Fibroblast of skin of abdomen (primary cell): ENCODE measurements around the gene PCSK5.
"Not testable (repeated sequence)": the region's sequence is repeated elsewhere in the genome, so short reads cannot be mapped to it uniquely, and the experiment has no call there.

Source experiments
- DNase-seq: peaks from one replicate; pipeline ENCODE4 v3.0.0-alpha.2; 2013

Gene PCSK5

DNA sequence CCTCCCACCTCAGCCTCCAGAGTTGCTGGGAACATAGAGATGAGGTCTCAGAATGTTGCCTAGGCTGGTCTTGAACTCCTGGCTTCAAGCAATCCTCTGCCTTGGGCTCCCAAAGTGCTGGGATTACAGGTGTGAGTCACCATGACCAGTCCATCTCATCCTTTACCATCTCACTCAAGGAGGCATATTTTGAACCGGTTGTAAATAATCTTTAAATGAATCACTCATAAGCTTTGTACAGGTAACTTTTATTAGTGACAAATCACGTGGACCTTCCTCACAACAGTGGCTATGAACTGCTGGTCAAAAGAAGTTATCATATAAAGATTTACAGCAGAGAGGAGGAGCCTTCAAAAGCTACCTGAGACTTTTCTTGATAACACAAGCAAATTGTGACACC, 433.0 kb downstream of the PCSK5 start:
- no peak for DNase-seq

DNA sequence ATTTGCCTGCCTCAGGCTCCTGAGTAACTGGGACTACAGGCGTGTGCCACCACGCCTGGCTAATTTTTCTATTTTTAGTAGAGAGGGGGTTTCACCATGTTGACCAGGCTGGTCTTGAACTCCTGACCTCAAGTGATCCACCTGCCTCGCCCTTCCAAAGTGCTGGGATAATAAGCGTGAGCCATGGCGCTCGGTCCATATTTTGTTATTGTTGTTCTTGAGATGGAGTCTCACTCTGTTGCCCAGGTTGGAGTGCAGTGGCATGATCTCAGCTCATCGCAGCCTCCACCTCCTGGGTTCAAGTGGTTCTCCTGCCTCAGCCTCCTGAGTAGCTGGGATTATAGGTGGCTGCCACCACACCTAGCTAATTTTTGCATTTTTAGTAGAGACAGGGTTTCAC, 433.6 kb downstream of the PCSK5 start:
- not testable (repeated sequence) for DNase-seq

DNA sequence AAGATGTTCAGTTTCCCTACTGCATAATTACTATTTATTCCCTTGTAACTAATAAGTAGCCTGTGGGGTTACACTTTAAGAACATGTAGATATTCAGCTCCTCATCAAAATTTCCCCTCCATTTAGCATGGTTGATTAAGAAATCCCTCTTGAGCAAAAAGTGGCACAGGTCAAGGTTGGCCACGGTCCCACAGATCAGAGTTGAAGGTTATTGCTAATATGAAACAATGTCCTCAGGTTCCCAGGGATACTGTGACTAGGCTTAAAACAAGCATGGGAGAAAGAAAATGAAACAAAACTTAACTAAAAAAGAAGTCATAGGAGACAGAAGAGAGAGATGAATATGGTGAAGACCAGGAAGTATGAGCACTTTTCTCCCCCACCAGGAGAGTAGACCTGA, 439.6 kb downstream of the PCSK5 start:
- no peak for DNase-seq

DNA sequence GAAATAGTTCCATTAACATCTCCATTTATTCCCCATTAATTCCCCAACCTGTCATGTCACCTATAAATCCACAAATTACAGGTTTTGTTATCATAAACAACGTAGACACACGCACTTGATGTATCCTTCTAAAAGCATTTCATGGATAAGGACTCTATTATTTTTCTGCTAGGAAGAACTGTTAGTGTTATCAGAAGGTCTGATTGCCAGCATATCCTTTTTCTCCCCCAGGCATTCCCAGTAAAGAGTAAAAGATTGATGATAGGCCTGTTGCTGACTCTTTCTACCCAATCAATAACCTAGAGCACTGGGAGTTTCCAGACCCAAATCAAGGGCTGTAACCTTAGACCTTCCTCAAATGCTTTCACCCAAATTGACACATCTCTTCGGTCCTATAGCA, 442.9 kb downstream of the PCSK5 start:
- no peak for DNase-seq

DNA sequence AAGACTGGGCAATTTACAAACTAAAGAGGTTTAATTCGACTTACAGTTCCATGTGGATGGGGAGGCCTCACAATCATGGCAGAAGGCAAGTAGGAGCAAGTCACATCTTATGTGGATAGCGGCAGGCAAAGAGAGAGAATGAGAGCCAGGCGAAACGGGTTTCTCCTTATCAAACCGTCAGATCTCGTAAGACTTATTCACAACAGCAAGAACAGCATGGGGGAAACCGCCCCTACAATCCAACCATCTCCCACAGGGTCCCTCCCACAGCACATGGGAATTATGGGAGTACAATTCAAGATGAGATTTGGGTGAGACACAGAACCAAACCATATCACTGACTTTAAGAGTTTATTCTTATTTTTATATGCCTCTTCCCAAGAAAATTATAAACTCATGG, 443.5 kb downstream of the PCSK5 start:
- no peak for DNase-seq

DNA sequence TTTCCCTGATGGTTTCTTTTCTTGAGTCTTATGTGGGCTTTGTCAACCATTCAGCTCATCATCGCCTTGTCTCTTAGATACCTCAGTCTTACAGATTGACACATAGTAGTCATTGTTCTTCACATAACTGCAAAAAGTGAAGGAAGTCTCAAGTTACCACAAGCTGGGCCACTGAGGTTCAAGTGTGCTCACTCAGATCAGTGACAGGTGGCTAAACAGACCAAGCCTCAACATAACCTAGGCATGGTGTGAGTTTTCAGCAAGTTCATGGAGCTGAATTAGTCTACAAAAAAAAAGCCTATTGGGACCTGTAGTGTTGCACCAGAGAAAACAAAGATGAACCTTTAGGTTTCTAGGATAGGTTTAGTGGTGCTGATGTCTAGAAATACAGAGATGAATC, 445.6 kb downstream of the PCSK5 start:
- no peak for DNase-seq

DNA sequence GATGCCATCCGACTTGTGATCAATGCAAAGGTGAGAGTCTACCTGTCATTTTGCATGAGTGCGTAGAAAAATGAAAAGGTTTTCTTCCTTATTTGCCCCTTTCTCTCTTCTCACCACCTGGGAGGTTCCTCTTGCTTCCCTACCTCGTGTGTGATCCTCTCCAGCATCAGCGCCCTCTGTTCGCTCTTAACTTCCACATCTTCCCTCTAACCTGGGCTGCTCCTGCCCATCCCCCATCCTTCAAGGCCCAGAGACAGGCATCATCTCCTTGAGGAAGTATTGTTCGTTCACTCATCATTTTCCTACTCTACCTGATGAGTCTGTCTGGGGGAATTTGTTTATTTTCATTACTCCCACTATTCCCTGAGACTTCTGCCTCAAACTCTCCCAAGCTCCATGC, 447.9 kb downstream of the PCSK5 start:
- DNase-seq: no peak

DNA sequence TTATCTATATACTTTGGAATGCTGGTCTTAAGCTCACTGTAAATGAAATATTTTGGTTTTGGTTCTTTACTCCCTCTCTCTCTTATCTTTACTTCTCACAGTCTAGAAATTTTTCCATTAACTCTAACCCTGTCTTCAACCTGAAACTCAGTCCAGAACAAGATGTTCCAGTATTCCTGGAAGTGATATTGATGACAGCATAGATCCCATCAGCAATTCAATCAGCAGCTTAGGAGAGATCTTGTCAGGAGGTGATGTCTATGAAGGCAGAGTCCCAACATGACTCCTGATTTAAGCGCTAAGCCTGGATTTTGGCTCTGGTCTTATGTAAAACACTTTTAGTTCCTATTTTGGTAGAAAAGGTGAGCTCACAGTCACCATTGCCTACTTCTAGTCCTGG, 451.1 kb downstream of the PCSK5 start:
- DNase-seq: no peak

DNA sequence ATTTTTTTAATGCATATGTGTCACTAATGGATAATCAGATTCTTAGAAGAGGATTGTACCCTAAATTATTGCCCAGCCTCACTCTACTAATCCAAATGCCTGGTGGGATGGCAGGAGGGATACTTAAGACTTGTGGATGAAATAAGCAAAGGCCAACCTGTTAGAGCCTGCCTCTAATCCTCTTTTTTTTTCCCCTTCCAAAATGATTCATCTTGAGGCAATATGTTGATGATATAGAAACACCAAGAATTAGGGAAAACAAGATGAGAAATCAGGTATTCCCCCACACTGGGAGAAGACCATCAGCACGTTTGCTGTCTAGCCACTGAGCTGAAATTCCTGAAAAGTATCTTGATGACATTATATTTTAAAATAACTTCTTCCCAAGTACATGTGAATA, 451.7 kb downstream of the PCSK5 start:
- DNase-seq: no peak

DNA sequence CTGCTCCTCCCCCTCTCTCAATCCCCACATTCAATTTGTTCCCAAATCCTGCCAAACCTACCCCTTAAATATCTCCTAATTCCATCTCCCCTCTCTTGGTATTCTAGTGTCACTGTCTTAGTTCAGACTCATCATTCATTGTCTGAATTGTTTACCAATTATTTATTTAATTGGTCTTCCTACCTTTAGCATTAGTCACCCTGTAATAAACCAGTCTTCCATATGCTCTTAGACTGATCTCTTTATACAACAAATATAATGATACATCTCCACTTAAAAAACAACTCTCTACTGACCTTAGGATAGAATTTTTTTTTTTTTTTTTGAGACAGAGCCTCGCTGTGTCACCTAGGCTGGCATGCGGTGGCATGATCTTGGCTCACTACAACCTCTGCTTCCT, 452.4 kb downstream of the PCSK5 start:
- no peak for DNase-seq

DNA sequence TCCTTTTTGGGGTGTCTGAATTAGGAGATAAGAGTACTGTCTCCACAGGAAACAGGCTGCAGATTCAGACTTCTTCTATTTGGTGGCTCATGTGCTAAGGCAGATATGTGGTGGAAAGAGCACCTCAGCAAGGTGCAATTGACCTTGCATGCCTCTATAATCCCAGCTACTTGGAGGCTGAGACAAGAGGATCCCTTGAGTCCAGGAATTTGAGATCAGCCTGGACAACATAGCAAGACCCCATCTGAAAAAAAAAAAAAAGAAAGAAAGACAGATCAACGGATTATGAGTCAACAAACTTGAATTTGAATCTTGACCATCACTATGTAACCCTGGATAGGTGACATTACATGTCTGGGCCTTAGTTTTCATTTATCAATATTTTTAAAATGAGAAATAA, 459.4 kb downstream of the PCSK5 start:
- DNase-seq: no peak

DNA sequence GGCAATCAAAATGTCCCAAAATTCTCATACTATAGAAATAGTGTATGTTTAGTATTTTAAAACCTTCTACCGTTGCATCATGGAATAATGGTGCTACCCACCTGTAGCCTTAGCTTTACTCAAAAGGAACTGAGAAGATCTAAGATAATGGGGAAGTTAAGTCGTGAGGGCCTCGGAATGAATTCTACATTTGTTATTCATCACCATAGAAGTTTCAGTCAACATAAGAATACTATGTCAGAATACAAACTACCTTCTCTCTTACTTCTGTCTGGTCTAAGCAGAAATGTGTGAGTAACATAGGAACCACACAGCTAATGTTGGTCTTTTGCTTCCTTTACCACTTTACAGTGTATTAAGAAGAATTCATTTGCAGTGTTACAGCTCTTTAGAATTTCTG, 460.5 kb downstream of the PCSK5 start:
- no peak for DNase-seq

DNA sequence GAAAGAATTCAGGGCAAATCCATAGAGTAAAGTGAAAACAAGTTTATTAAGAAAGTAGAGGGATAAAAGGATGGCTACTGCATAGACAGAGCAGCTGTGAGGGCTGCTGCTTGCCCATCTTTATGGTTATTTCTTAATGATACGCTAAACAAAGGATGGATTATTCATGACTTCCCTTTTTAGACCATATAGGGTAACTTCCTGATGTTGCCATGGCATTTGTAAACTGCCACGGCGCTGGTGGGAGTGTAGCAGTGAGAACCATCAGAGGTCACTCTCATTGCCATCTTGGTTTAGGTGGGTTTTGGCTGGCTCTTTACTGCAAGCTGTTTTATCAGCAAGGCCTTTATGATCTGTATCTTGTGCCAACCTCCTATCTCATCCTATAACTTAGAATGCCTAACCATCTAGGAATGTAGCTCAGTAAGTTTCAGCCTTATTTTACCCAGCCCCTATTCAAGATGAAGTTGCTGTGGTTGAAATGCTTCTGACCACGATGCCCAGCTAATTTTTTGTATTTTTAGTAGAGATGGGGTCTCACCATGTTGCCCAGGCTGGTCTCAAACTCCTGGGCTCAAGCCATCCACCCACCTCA, 461.6 kb downstream of the PCSK5 start:
- DNase-seq: no peak

DNA sequence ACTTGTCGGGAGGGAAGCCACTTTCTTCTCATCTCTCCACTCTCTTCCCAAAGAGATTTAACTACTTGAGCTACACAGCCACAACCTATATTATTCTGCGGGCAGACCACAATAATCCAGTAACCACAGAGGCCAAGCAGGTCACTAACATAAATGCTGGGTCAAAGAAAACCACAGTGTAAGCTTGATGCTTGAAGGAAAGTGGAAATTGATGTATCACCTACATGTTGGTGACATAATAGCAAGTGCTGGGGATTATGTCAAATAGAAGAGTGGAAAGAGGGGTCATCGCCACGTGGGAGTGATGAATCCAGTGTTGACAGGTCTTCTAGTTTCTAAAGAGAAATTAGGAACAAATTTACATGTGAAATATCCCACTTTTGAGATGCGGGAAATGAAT, 462.8 kb downstream of the PCSK5 start:
- no peak for DNase-seq

DNA sequence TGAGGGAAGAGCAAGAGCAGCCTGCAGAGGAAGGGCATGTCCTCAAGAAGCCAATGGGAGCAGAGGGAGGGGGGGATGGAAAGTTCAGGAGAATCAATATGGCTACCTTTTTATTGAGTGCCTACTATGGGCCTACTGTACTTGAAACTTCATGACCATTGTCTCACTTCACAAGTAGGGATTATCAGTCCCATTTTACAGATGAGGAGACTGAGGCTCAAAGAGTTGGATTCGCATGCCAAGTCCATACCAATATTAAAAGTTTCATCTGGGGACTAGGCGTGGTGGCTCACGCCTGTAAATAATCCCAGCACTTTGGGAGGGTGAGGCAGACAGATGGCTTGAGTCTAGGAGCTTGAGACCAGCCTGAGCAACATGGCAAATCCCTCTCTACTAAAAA, 463.7 kb downstream of the PCSK5 start:
- no peak for DNase-seq

DNA sequence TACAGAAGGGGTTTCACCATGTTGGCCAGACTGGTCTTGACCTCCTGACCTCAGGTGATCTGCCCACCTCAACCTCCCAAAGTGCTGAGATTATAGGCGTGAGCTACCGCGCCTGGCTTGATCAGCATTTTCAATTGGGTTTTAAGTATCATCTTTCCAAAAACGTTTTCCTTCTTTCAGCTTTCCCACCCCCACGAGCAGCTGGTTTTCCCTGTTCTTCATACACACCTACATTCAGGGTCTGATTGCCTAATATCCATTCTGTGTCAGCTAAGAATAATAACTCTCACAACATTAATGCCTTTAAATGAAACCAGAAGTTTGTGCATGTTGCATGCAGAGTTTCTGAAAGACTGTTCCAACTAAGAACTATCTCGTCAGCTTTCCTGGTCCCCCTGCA, 465.4 kb downstream of the PCSK5 start:
- no peak for DNase-seq

DNA sequence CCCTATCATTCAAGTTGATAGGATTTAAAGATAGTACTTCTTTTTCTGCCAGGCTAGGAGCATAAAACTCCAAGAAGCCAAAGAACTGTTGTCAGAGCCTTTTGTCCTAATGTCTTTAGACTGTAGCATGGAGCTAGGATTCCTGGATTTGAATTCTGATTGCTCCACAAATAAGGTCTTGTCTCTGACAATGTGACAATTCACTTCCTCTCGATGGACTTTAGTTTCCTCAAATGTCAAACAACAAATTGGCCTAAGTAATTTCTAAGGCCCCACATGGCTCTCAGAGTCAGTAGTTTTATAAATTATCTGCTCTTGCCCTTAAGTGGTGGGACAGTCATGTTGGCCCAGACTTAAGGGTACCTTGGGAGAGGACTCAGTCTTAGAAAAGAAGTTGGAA, 467.1 kb downstream of the PCSK5 start:
- no peak for DNase-seq

DNA sequence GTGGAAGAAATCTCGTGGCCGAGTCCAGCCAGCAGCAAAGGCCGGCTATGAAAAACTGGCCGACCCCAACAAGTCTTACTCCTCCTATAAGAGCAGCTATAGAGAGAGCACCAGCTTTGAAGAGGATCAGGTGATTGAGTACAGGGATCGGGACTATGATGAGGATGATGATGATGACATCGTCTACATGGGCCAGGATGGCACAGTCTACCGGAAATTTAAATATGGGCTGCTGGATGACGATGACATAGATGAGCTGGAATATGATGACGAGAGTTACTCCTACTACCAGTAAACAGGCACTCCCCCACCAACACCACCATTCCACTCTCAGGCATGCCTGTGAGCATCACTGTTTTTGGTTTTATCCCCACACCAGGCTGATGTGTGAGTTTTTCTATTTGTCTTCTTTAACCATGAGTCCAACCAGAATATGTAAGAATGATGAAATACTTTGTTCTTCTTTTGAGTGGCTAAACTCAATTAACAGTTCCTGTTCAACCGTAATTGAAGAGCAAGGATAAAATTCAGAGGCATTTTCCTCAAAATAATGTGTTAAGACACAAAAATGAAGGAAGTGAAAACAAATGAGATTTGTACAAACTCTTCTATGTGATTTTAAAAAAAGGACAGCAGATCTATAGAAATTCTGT, 468.3 kb downstream of the PCSK5 start:
- DNase-seq: no peak

DNA sequence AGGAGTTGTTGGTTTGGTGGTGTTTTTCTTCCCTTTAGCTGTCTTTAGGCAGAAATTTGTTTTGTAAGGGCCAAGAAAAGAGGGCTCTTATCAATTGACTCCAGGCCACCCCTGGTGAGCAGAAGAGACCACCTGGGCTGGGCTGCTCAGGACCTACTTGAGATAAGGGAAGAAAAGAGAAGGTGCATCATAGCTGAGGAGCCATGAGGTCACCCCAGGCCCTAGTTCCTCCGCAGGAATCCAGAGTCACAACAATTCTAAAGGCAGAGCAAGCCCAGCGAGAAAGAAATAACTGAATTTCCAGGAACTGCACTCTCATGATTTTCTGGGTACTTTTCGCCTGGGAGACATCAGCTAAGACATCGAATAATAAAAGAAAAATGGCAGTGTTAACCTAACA, 468.9 kb downstream of the PCSK5 start:
- DNase-seq: no peak

DNA sequence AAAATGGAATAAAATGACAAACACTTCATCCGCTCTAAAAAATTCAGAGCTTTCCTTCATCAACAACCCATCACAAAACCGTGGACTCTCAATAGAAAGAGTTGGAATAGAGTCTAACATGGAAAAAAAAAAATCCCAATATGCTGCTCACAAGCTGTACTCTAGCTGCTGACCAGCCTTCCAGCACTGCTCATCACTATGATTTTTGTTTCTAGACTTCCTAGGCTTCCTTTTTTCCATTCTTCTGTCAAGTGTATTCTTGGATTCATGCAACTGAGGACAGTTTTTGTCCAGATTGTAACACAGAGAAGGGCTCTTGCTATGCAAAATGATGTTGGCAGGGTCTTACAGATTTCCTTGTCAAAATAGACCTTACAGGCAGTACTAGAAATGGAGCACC, 469.3 kb downstream of the PCSK5 start:
- no peak for DNase-seq

DNA sequence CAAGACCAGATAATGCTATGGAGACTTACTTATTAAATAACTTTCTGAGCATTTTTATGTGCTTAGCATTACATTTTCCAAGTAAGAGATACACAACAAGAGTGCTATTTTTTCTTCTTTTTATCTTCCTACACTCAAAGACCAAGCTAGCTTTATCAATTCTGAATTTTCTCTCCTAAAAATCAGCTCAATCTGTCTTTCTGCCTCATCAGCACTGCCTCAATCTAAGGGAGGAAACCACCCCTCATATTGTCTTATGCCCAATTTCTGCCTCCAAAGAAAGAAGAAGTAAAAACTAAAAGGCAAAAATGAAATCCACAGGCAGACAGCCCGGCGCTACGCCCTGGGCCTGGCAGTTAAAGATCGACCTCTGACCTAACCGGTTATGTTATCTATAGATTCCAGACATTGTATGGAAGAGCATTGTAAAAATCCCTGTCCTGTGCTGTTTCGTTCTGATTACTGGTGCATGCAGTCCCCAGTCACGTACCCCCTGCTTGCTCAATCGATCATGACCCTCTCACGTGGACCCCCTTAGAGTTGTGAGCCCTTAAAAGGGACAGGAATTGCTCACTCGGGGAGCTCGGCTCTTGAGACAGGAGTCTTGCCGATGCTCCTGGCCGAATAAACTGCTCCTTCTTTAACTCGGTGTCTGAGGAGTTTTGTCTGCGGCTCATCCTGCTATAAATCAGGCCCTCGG, 472.0 kb downstream of the PCSK5 start:
- not testable (repeated sequence) for DNase-seq

DNA sequence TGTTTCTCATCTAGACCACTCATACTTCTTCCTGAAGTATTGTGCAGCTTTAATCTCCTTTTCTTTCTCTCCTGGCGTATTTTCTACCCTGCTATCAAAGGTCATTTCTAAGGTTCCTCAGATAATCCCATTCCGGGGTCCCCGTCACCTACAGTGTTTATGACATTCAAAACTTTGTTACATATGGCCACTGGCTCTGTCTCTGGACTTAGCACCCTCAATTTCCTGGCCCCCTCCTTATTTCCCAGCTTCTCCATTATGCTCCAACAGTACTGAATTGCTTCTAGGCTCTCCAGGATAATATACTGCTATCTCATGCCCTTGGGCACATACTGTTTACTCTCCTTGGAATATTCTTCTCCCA, 472.5 kb downstream of the PCSK5 start:
- no peak for DNase-seq

DNA sequence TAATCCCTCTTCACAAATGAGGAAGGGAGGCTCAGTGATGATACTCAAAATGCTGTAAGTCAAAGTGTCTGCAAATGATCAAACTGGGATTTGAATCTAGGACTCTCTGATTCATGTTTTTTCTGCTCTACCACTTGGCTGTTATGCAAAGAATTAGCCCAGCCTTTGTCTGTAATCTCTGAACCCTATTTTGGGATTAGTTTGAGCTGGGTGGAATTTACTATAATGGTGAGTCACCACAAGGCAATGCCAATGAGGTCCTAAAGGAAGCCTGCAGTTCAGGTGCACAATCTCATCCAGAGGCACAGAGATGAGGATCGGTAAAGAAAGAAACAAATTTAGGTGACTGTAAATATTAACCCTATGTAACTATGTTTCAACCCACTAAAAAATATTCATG, 474.6 kb downstream of the PCSK5 start:
- peak; percentile 45 for DNase-seq

DNA sequence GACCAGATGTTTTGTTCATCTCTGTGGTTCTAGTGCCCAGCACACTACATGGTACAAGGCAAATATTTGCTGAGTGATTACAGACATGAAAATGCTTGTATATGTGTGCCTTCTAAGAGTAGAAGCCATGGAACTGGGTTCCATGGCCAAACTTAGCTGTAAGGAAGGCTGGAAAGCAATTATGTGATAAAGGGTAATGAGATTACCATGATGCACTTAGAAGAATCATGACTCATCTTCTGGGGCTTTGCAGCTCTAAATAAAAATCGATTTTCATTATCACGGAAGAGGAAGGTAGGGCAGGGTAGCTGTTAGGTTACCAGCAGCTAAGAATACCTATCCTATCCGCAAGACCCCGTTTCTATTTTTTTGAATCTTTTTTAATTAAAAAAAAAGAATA, 475.8 kb downstream of the PCSK5 start:
- DNase-seq: no peak

DNA sequence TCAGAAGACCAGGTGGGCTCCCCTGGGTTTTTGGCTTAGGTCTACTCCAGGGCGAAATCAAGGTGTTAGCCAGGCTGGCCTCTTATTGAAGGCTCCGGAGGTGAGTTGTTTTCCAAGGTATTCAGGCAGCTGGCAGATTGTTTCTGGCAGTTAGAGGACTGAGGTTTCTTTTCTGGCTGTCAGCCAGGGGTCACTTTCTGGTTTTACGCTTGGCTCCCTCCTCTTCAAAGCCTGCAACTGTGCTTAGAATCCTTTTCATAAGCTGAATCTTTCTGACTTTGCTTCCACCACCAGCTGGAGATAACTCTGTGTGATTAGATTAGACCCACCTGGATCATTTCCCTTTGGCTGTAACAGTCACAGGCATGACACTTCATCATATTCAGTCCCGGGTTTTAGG, 479.1 kb downstream of the PCSK5 start:
- DNase-seq: peak; percentile 27
